ENCODE data around the gene NRP1.

DNA sequence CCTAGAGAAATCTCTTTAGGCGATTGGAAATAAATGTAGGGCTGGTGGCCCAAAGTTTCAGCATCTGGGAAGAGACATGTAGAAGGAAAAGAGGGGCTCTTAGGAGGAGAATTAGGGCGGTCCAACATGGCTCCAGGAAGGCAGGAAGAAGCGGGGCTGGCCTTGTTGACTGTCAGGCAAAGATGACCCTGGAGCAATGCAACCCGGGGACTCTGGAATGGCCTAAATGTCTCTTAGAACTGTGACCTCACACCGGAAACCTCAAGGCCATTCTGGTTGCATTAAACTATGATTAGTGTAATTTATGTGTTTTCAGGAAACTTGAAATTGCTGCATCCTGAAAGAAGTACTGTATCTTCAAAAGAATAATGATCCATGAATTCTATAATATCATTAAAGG, 66.8 kb downstream of the NRP1 start:
- TF ChIP-seq FOXJ3 (CRISPR knock-in tag; IDR thresholded peaks at IDR 0.05; ENCODE audit: borderline replicate concordance) (no peak), NR1H2 (CRISPR knock-in tag; IDR thresholded peaks at IDR 0.05) (no peak), CTCF (IDR thresholded peaks at IDR 0.05) (no peak)

Data from WTC11 (cell line).